NCI-H345 treated with DMSO at 0.1 percent for 48 hours (cell line): ENCODE data around the gene PRR35.

Source experiments
- DNase-seq: peaks from one replicate; lab custom pipeline; 2025; ENCODE audit not compliant: unreplicated experiment; lab: John Stamatoyannopoulos, UW

Gene PRR35

DNA sequence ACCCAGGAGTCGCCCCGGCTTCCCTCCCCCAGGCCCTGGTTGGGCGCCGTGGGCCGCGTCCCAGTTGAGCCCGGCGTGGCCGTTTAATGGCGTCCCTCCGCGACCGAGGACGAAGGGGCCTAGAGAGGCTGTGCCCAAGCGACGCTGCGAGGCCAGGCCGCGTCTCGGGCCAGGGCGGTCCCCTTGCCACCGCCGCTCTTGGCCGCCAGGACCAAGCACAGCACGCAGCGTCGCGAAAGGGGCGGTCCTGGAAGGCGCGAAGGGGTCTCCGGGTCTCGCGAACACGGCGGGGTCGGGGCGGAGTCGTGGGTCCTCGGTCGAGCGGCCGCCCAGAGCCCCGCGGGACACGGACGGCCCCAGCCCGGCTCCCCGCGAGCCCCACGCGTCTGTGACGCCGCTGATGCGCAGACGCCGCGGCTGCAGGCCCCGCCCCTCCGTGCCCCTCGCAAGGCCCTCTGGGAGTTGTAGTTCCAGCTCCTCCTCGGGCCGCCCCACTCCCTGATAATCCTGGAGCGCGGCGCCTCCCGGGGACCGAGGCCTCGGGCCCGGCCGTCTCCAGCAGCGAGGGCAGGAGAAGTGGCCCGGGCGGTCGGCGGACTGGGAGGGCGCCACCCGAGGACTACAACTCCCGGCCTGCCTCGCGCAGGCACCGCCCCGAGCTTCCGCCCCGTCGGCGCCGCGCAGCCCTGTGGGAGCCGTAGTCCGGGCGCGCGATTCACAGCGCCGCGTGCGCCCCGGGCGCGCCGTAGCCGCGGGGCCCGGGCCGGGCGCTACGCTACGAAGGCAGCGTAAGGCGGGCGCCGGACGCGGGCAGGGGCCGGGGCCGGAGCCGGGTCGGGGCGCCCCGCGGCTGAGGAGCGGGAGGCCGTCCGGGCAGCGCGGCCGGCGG is 32.9 kb upstream of the PRR35 start, which contains the start of gene CAPN15:
Gene CAPN15 (plus strand): TSS at position 698 of the 889 bp plus-strand sequence. CDS start 19,127 bp downstream, outside the sequence.
- peak; percentile 90 for DNase-seq

DNA sequence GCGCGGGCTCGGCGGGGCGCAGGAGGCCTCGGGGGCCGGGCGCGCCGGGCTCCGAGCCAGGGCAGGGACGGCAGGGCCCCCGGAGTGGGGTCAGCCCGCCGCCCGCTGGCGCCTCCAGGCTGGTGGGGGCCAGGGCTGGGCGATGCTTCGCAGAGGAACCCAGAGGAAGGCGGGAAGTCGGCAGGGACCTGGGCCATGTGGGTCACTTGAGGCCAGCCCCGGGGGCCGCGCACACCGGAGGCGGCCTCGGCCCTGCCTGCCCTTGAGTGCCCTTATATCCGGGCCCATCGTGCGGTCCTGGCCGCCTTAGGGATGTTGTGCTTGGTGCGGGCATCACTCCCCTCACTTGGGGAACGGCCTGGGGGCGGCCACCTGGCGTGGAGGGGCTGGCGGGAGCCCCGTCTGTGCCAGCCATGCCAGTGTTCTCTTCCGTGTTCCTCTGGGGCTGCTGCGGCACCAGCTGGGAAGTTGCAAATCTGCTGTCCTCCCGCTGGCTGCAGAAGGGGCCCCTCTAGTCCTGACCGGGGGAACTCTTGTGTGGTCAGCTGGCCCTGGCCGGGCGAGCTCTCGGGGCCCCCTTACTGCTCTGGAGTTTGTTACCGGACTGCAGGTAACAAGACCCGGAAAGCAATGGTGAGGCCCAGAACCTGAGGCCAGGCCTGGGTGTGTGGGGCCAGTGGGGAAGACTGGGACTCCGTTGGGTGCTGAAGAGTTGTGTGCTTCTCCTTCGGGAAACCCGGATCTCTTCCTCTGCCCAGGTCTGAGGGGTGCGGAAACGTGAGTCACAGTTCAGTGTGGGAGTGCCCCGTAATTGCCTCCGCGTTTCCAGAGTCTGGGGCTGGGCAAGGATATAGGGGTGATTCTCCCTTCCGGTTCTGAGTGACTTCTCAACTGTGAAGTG is 31.8 kb upstream of the PRR35 start:
- no peak for DNase-seq

DNA sequence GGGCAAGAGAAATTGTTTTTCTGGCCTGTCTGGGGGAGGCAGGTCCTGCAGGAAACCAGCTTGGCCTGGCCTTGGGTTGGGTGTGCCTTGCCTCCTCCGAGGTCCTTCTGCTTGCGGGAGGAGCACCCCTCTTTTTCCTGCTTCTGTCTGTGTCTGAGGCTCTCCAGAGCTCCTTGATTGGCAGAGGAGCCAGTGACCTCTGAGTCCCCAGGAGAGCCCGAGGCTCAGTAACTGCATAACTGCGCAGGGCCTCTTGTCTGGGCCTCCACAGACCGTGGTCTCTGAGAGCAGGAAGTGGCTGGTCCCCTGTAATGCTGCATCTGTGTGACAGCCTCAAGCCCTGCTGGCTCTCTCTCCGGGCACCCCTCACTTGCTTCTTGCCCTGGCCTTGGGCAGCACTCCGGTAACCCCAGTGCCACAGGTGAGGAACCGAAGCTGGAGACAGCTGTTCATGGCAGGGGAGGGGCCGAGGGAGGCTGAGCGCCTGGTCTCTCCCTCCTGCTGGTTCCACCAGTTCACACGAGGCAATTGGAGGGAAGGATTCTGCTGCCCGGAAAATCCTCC is 31.1 kb upstream of the PRR35 start:
- DNase-seq: no peak

DNA sequence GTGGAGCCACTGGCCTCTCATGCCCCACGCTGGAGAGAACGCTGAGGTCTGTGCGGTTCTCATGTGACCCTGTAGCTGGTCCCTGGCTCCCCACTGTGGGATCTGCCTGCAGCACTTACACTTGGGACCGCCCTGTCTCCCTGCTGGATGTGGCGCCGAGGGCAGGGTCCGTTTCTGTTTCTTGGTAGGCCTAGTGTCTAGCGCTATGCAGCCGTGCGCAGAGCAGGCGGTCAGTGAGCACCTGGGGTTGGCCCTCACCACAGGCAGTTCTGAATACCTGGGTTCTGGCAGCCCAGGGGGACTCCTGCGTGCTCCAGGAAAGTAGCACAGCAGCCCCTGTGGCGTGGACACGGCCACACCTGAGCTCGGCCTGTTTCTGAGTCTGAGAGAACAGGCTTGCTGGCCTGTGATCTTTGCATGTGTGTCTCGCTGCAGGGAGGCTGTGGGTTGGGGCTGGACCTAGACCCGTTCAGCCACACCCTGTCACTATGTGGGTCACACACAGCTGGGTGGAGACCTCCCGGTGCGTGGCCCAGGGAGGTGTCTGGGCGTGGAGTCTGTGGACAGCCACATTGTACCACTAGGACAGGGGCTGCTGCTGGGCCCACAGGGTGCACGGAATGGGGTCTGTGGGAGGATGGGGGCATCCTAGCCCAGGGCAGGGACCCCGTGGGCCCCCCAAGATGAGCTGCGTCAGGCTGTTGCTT is 29.9 kb upstream of the PRR35 start:
- no peak for DNase-seq

DNA sequence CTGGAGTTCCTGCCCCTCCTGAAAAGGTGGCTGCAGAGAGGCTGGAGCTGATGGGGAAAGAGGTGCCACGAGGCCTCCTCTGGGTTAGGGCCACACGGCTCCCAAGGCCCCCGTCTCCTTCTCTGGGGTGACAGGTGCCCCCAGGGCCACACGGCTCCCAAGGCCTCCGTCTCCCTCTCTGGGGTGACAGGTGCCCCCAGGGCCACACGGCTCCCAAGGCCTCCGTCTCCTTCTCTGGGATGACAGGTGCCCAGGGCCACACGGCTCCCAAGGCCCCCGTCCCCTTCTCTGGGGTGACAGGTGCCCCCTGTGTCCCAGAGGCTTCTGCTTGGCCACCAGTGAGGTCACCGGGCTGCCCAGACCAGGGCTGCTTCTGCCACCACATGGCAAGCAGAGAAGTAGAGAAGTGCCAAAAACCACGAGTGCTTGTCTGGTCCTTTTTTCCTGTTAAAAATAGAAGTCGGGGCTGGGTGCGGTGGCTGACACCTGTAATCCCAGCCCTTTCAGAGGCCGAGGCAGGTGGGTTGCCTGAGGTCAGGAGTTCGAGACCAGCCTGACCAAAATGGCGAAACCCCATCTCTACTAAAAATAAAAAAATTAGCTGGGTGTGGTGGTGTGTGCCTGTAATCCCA is 28.6 kb upstream of the PRR35 start:
- DNase-seq: no peak

DNA sequence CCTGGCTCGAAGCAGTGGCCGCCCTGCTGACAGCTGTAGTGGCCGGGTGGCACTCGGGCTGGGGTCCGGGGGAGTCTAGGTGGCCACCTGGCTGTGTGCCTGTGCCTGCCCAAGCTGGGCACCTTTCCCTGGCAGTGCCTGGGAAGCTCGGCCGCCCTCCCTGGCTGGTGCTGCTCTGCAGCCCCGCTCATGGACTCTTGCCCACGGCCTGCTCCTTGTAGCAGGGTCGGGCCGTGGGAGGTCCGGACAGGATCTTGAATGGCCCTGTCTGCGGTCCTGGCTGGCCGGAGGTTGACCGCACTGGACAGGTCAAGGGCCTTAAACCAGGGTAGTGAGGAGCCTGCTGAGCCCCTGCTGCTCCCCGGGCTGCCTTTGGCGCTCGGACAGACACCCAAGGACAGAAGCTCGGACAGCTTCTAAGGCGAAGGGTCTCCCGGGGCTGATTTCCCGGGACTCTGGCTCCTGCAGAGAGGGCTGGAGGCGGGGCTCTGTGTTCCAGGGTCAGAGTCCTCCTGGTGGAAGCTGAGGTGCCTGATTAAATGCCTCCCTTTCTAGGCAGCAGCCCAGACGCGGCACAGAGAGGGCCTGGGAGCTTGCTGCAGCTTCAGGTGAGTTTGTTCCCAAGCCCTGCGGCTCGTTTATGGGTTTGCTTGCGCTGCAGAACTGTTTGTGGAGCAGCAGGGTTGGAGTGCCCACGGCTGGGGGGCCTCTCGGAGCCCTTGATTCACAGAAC is 26.6 kb upstream of the PRR35 start:
- DNase-seq: no peak

DNA sequence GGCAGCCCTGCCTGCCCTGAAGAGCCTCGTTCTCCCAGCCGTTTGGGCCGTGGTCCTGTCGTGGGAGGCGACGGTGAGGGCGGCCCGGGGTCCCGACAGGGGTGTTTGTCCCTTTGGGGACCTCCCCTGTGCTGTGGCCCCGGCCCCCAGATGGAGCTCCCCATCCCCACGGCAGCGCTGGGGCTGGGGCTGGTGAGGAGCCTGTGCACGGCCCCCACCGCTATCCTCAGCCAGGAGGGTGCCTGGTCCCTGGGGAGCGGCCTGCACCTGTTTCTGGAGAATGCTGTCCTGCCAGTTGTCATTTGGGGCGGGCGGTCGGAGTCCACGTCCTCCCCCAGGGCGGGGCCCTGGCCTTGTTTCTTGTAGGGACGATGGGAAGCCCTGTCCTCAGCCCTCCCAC is 26.1 kb upstream of the PRR35 start:
- no peak for DNase-seq

DNA sequence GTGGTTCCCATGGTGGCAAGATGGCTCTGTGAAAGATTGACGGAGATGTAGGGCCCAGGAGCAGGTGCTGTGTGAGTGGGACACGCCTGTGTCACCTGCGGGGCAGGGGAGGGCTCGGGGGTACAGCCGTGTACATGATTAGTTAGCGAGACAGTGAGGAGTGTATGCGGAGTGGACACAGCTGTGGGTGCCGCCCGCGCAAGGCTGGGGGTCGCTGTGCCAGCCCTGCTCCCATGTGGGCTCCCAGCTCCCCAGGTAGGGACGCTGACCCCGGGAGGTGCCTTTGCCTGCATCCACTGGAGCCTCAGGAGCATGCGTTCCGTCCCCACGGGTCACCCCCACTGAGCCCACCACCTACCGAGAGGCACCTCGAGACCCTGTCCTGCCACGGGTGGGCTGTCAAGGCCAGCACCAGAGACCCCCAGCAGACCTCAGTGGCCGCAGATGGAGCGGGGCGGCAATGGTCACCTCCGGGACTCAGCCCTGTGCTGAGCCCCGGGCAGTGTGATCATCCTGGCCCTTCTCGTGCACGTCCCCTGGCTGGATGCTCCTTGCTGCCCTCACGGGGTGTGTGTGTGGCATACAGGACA is 25.2 kb upstream of the PRR35 start:
- DNase-seq: no peak

DNA sequence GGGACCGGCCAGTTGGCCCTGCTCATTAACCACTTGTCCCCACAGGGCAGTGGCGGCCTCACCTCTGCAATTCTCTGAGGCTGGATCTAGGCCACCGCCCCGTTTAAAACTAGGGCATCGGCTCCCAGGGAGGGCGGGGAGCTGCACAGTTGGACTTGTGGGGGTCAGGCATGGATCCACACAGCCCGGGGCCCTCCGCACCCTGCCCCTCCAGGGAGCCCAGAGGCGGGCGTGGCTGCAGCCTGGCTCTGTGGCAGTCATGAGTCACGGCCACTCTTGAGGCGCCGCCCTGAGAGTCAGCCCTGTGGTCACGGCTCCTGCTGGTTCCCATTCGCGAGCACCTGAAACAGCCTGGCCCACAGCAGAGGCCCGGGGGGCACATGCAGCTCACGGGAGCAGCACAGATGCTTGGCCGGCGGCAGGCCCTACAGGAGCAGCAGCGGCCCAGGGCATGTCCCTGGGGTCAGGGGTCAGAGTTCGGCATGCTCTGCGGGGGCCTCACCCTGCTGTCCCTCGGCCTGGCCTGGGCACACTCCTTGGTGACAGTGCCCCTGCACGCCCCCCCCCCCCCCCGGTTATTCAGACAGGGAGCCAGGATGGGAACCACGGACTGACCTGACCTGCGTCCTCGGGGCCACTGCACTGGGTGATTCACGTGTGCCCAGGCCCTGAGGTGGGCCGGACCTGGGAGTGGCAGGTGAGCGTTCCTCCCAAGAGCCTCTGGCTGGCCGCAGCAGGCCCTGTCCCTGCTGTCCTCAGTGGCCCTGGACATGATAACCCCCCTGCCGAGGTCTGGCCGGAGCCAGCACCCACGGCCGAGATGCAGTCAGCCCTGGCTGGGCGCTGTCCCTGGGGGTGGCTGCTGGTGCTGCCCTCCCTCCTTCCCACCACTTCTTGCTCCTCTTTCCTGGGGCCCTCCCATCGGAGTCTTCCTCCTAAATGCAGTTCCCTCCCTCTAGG is 24.5 kb upstream of the PRR35 start:
- DNase-seq: no peak

DNA sequence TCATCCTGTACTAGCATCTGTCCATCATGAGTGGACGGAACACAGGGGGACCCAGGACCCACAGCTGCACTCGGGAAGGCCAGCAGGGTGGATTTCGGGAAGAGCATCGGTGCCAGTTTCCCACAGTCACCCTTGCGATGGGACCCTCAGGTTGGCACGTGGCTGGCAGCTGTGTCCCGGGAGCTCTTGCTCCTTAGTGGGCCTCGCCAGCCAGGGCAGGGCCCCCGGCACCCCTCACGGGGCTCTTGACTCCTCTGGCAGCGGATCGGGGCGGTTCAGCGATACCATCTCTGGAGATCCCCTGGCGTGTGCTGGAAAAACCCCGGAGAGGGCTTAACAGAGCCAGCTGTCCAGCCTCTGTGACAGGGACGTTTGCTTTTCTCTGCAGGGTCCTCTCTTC is 23.4 kb upstream of the PRR35 start:
- DNase-seq: no peak

DNA sequence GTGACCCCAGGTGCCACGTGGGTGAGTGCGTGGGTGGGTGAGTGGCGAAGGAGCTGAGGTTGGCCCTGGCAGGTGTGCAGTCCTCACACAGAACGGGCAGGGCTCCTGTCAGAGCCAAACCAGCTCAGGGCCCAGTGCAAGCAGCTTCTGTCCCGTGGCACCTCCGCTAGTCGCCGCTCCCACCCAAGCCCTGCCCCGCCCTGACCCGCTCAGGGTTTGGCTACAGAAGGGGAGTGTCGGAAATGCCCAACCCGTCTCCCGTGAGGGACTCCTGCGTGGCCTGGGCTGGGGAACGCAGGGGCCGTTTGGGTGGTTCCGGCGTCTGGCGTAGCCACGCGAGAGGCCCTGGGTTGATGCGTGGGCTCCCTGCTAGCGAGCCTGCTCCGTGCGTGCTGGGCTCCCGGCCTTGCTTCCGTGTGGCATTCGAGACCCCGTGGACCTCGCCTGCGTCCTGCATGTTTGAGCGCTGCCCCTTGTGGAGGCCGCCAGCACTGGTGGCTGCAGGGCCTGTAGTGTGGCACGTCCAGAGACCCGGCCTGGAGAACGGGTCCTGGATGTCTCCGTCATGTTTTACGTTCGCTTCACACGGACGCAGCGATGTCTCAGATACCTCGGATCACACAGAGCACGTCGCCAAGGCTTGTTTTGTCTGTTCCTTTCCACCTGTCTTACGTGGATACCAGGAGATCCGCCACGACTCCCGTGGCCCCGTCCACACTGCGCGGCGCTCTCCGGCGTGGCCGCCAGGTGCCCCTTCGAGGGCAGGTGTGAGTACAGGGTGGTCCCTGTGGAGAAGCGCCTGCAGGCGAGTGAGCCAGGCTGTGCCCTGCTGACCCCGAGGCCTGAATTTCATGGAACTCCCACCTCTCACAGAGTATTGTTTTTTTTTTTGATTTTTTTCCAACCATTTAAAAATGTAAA is 22.5 kb upstream of the PRR35 start:
- DNase-seq: no peak

DNA sequence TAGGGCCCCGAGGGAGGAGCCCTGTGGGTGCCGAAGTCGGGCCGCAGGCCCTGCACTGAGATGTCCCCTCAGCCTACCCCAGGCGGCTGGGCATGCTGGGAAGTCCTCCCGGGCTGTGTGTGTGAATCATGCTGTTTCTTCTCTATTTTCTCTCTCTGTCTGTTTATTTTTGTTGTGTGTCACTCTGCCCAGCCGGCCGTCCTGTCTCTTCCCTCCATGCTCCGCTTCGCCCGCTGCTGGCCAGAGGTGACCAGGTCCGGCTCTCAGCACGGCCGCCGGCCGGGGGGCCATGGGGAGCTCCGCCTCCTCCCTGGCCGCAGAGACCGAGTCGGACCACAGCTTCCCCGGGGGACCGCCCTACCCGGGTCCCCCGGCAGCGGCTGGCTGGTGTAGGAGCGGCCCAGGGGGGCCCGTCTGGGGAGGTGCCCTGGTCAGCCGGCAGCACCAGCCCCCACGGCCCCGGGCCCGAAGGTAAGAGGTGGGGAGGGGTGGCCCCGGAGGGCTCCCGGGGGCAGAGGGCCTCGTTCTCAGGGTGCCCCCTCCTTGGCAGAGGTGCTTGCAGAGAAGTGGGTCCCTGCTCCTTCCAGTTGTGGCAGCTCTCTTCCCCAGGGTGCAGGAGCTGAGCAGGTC is 20.2 kb upstream of the PRR35 start:
- no peak for DNase-seq

DNA sequence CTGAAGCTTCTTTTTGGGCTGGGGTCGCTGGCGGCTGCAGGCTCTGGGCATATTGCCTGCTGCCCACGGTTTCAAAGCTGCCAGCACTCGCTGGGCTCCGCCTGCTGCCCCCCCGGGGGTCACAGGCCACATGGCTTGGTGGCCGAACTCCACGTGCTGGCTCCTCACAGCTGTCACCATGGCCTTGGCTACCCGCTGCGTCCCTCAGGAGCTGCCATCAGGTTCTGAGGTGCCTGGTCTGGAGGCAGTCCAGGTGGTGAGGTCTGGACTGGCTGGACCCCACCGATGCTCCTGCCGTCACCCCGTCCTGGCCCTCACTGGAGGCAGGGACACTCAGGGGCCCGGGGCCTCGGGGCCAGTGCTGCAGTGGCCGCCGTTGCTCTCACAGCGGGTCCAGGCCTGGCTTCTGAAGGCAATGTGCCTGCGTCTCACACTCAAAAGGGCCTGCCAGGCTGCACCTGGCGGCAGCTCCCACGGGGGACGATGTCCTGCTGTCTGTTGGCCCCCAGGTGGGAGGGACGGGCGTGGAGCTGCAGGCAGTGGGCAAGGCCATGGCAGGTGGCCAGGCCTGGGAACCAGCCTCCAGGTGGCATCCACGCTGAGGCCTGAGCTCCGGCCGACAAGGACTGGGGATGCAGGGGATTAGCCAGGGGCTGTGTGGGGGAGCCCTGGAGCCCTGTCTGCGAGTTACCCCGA is 19.4 kb upstream of the PRR35 start:
- no peak for DNase-seq

DNA sequence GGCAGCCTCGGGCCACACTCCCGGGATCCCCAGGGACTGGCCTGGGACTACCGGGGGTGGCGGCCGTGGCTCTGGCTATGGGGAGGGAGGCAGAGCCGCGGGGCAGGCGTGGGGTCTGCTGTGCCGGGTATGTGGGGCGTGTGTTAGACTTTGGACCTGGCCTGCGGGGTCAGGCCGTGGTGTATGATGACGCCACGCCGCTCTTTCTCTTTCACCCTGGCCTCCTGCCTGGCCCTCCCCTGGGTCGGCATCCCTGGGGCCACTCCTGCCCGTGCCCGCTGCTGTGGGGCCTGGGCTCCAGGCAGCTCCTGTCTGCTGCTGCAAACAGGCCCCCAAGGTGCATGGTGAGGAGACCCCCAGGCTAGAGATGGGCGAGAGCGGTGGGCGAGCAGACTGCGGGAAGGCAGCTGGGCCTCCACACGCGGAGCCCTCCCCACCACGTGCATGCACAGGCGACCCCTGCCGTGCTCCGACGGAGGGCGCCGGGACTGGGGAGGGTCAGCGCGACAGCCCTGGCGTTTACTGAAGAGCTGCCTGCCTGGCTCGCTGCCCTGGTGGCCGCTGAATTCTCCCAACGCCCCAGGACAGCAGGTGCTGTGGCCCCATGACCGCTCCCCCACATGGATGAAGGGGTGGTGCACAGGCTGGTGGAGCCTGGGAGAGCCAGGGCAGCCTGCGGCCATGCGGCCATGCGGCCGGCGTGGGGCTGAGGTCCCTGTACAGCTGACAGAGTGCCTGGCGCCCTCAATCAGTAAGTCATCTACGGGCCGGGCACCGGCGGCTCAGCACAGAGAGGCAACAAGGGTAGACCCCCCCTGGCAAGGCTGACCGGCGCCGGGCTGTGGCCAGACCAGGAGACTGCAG is 16.7 kb upstream of the PRR35 start:
- no peak for DNase-seq

DNA sequence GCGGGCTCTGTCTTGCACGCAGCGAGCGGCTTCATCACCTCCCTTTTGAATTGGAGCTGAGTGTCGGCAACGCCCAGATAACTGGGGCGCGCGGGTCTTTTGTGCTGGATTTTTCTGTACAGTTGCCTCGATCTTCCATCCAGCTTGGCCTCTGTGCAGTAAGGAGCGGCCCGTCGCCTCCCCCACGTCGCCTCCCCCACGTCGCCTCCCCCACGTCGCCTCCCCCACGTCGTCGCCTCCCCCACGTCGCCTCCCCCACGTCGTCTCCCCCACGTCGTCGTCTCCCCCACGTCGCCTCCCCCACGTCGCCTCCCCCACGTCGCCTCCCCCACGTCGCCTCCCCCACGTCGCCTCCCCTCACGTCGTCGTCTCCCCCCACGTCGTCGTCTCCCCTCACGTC is 15.7 kb upstream of the PRR35 start:
- no peak for DNase-seq
